Thyroid gland (tissue), 4 donors: ENCODE measurements around the gene B3GALT4. TPM values are rescaled to one million over a fixed set of nuclear protein-coding genes. Genes with fewer than 3 reads are reported as not detected.
"Not testable (repeated sequence)": the region's sequence is repeated elsewhere in the genome, so short reads cannot be mapped to it uniquely, and the experiment has no call there.

Experiments
- DNase-seq, 2 donors: peaks; one replicate each; pipeline ENCODE4 v3.0.0-alpha.2; 2019
- H3K27ac ChIP-seq, 3 donors: fragments of 200-600 bp; sonication (generic); 1 replicate in 2 of 3; 2 replicates in 1 of 3; pipeline ENCODE4 v1.5.1; 2016 to 2019; ENCODE audit warnings: mild to moderate bottlenecking in 1 of 3, moderate library complexity in 1 of 3
- H3K27me3 ChIP-seq: fragments of 200-600 bp; sonication (generic); one replicate; pipeline ENCODE4 v1.5.1; 2019
- H3K36me3 ChIP-seq, 2 donors: fragments of 200-600 bp; sonication (generic); one replicate each; pipeline ENCODE4 v1.5.1; 2016 to 2019
- H3K4me1 ChIP-seq, 2 donors: fragments of 200-600 bp; sonication (generic); one replicate each; pipeline ENCODE4 v1.5.1; 2017 to 2019
- H3K4me3 ChIP-seq, 3 donors: fragments of 200-600 bp; sonication (generic); replicated peaks in 1 of 3; 1 replicate in 2 of 3; 2 replicates in 1 of 3; pipeline ENCODE4 v1.5.1; 2016; ENCODE audit warnings: mild to moderate bottlenecking in 1 of 3
- H3K9me3 ChIP-seq: fragments of 200-600 bp; sonication (generic); one replicate; pipeline ENCODE4 v1.5.1; 2017
- POLR2A ChIP-seq, 2 donors: fragments of 450-650 bp; IDR thresholded peaks; one replicate each; pipeline ENCODE4 v1.6.1; 2017; ENCODE audit warnings: antibody characterized with exemption in 2 of 2, mild to moderate bottlenecking in 2 of 2, moderate library complexity in 1 of 2
- WGBS, 2 donors: methylation state at CpG; one replicate each; pipeline ENCODE4 v1.1.5; 2017; 5-methylcytosine and 5-hydroxymethylcytosine counted together
- intact Hi-C: fragments of 100-400 bp; cut with DNase I; formaldehyde crosslinking; loops from one replicate; pipeline ENCODE4 v1.15.1; 2023
- total RNA-seq, 4 donors: library from RNA; depleted of rRNA; stranded (reverse); fragments of >200 nt; gene quantifications; one replicate each; pipeline ENCODE4 v1.2.3, GENCODE V29; 2016
- TF ChIP-seq, protein P1 (sequence below), 6 experiments: fragments of 200-600 bp in 3 of 6; fragments of 450-650 bp in 3 of 6; sonication (generic) in 3 of 6; IDR thresholded peaks; one replicate each; pipeline ENCODE4 v1.5.1; 2016 to 2019; ENCODE audit warnings: antibody characterized with exemption in 6 of 6, mild to moderate bottlenecking in 2 of 6, inconsistent platforms in 1 of 6, moderate library complexity in 1 of 6

Gene B3GALT4
- total RNA-seq, 4 donors from 2014 or later: 10.5 to 19.8 (median 16.4) TPM

GRCh38 chr6:33252759-33253158 lies 24.2 kb upstream of the B3GALT4 start:
- intact Hi-C loops: no loop called here
- no peak for TF ChIP-seq POLR2A (IDR thresholded peaks at IDR 0.05)
- TF ChIP-seq, protein P1, sequence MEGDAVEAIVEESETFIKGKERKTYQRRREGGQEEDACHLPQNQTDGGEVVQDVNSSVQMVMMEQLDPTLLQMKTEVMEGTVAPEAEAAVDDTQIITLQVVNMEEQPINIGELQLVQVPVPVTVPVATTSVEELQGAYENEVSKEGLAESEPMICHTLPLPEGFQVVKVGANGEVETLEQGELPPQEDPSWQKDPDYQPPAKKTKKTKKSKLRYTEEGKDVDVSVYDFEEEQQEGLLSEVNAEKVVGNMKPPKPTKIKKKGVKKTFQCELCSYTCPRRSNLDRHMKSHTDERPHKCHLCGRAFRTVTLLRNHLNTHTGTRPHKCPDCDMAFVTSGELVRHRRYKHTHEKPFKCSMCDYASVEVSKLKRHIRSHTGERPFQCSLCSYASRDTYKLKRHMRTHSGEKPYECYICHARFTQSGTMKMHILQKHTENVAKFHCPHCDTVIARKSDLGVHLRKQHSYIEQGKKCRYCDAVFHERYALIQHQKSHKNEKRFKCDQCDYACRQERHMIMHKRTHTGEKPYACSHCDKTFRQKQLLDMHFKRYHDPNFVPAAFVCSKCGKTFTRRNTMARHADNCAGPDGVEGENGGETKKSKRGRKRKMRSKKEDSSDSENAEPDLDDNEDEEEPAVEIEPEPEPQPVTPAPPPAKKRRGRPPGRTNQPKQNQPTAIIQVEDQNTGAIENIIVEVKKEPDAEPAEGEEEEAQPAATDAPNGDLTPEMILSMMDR (IDR thresholded peaks at IDR 0.05): no peak
- Histone ChIP-seq H3K27ac (no peak overlapping the region), H3K4me3 (no peak overlapping the region), H3K9me3 (no peaks in the 10 kb centered on the region), H3K36me3 (no peaks in the 10 kb centered on the region), H3K4me1 (peaks cover 10 to 16% of the 10 kb centered on the region in 2 donors), H3K27me3 (no peaks in the 10 kb centered on the region)
- DNase-seq: no peak

DNA sequence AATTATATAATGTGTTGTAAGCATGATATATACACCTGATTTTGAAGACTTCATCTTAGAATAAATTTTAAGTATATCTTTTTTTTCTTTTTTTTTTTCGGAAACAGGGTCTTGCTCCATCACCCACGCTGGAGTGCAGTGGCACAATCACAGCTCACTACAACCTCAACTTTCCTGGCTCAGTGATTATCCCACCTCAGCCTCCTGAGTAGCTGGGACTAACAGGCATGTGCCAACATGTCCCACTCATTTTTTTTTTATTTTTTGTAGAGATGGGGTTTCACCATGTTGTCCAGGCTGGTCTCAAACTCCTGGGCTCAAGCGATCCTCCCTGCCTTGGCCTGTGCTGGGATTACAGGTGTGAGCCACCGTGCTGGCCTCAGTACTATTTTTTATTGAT lies 22.3 kb upstream of the B3GALT4 start:
- H3K4me1 ChIP-seq: peaks cover 0 to 11% of the 10 kb centered on the region in 2 donors
- intact Hi-C loops: no loop called here
- TF ChIP-seq, protein P1 (IDR thresholded peaks at IDR 0.05): no peak
- H3K27me3 ChIP-seq: no peaks in the 10 kb centered on the region
- no peaks in the 10 kb centered on the region for H3K9me3 ChIP-seq
- no peak for DNase-seq
- H3K36me3 ChIP-seq: no peaks in the 10 kb centered on the region
- H3K27ac ChIP-seq: no peak overlapping the region
- H3K4me3 ChIP-seq: no peak overlapping the region
- WGBS, 2 donors: 96 to 97% methylated on average over 4 of the region's 4 CpGs

- TF ChIP-seq POLR2A (IDR thresholded peaks at IDR 0.05): no peak
- TF ChIP-seq, protein P1 (IDR thresholded peaks at IDR 0.05): no peak
- Histone ChIP-seq H3K27ac (no peak overlapping the region), H3K36me3 (peaks cover 7 to 22% of the 10 kb centered on the region in 2 donors), H3K27me3 (no peaks in the 10 kb centered on the region), H3K4me1 (no peaks in the 10 kb centered on the region), H3K9me3 (no peaks in the 10 kb centered on the region), H3K4me3 (no peak overlapping the region)
- WGBS, 2 donors: 89 to 93% methylated on average over 5 of the region's 5 CpGs
- intact Hi-C loops: no loop called here
- DNase-seq: no peak
Observed at GRCh38 chr6:33259032-33259431, 17.9 kb upstream of the B3GALT4 start.

- H3K4me3 ChIP-seq, DNase-seq, H3K9me3 ChIP-seq, H3K27me3 ChIP-seq, H3K4me1 ChIP-seq, intact Hi-C loops, H3K27ac ChIP-seq: not testable (repeated sequence)
- peaks cover 30 to 45% of the 10 kb centered on the region in 2 donors for H3K36me3 ChIP-seq
- WGBS, 2 donors: 97% methylated on average over 3 of the region's 3 CpGs
Observed at GRCh38 chr6:33262490-33262889, 14.4 kb upstream of the B3GALT4 start.

- TF ChIP-seq, protein P1 (IDR thresholded peaks at IDR 0.05): no peak
- TF ChIP-seq POLR2A (IDR thresholded peaks at IDR 0.05): no peak
- DNase-seq: no peak
- peaks cover 45 to 53% of the 10 kb centered on the region in 2 donors for H3K36me3 ChIP-seq
- H3K9me3 ChIP-seq: no peaks in the 10 kb centered on the region
- H3K27me3 ChIP-seq: no peaks in the 10 kb centered on the region
- H3K27ac ChIP-seq: no peak overlapping the region
- WGBS, 2 donors: 92 to 93% methylated on average over 7 of the region's 7 CpGs
- no peak overlapping the region for H3K4me3 ChIP-seq
- no peaks in the 10 kb centered on the region for H3K4me1 ChIP-seq
- intact Hi-C loops: no loop called here
Observed at GRCh38 chr6:33264015-33264414, 12.9 kb upstream of the B3GALT4 start.

GRCh38 chr6:33271117-33271467 lies 5.8 kb upstream of the B3GALT4 start:
- H3K4me1 ChIP-seq: peaks cover 14 to 39% of the 10 kb centered on the region in 2 donors
- WGBS, 2 donors: 4 to 8% methylated on average over 4 to 7 of the region's 7 CpGs
- no peak for DNase-seq
- peaks cover 41 to 47% of the 10 kb centered on the region in 2 donors for H3K36me3 ChIP-seq
- H3K27me3 ChIP-seq: no peaks in the 10 kb centered on the region
- intact Hi-C loops: no loop called here
- peak overlapping the region; percentile 79 to 95 (median 84) for H3K4me3 ChIP-seq
- peak overlapping the region; percentile 86 to 92 (median 90) for H3K27ac ChIP-seq
- no peak for TF ChIP-seq POLR2A (IDR thresholded peaks at IDR 0.05)
- TF ChIP-seq, protein P1 (IDR thresholded peaks at IDR 0.05): no peak
- no peaks in the 10 kb centered on the region for H3K9me3 ChIP-seq
